DOHH2 (cell line): ENCODE data around the gene IBA57.

Source experiments
- CTCF ChIP-seq: fragments of 200-600 bp; sonication (generic); IDR thresholded peaks from one replicate; pipeline ENCODE4 v1.5.1; 2014; ENCODE audit warnings: antibody characterized with exemption, mild to moderate bottlenecking, low read depth, low read length; ENCODE audit not compliant: poor library complexity, severe bottlenecking
- EZH2phosphoT487 ChIP-seq: fragments of 200-600 bp; sonication (generic); IDR thresholded peaks from 2 replicates; pipeline ENCODE4 v1.6.1; 2017; ENCODE audit warnings: borderline replicate concordance, mild to moderate bottlenecking, antibody characterized with exemption, low read length, moderate library complexity, mixed read lengths

- TF ChIP-seq EZH2phosphoT487 (no peak), CTCF (no peak)
Observed at GRCh38 chr1:228185641-228185965, 20.0 kb downstream of the IBA57 start.
